Gastroesophageal sphincter (tissue), 3 donors: ENCODE measurements around the gene ITIH3.

Experiments used
- CTCF ChIP-seq, 4 experiments: fragments of 200-600 bp in 2 of 4; fragments of 450-650 bp in 2 of 4; sonication (generic) in 1 of 4; IDR thresholded peaks; one replicate each; pipeline ENCODE4 v1.5.1; 2017 to 2019; ENCODE audit warnings: antibody characterized with exemption in 4 of 4, mild to moderate bottlenecking in 2 of 4, moderate library complexity in 2 of 4
- EP300 ChIP-seq: sonication (generic); formaldehyde crosslinking; IDR thresholded peaks from one replicate; pipeline ENCODE4 v1.6.1; 2017; ENCODE audit warnings: antibody characterized with exemption, mild to moderate bottlenecking
- POLR2A ChIP-seq, 2 donors: fragments of 450-650 bp; IDR thresholded peaks; one replicate each; pipeline ENCODE4 v1.6.1; 2017; ENCODE audit warnings: antibody characterized with exemption in 2 of 2, mild to moderate bottlenecking in 2 of 2, moderate library complexity in 1 of 2
- POLR2AphosphoS5 ChIP-seq: sonication (generic); formaldehyde crosslinking; IDR thresholded peaks from one replicate; pipeline ENCODE4 v1.6.1; 2017; ENCODE audit warnings: antibody characterized with exemption

GRCh38 chr3:52841211-52841980 is 46.8 kb downstream of the ITIH3 start:
- TF ChIP-seq CTCF (IDR thresholded peaks at IDR 0.05) (no peak), POLR2A (IDR thresholded peaks at IDR 0.05) (no peak), POLR2AphosphoS5 (no peak), EP300 (no peak)
